Lung (tissue), 12 donors: ENCODE results near the gene GRAMD1A. TPM values are rescaled to one million over a fixed set of nuclear protein-coding genes. Genes with fewer than 3 reads are reported as not detected.

ENCODE experiments used
- ATAC-seq: fragments of 200-7000 bp; cut with Tn5 transposase; one replicate; pipeline ENCODE4 v1.9.1; 2020; ENCODE audit warnings: moderate number of reproducible peaks; ENCODE audit not compliant: insufficient read depth, low FRiP score
- DNase-seq, 3 donors: peaks; one replicate each; pipeline ENCODE4 v3.0.0-alpha.2; 2013 to 2017
- H3K27ac ChIP-seq, 2 donors: one replicate each; pipeline ENCODE4 v1.5.1; 2013; ENCODE audit warnings: mild to moderate bottlenecking in 2 of 2, moderate library complexity in 2 of 2, control low read depth in 1 of 2, inconsistent platforms in 1 of 2, low read depth in 1 of 2, low read length in 1 of 2
- H3K27me3 ChIP-seq, 3 donors: one replicate each; pipeline ENCODE4 v1.5.1; 2013; ENCODE audit warnings: low read length in 2 of 3; ENCODE audit not compliant: control insufficient read depth in 3 of 3, insufficient read depth in 3 of 3
- H3K36me3 ChIP-seq, 4 donors: one replicate each; pipeline ENCODE4 v1.5.1; 2013; ENCODE audit warnings: low read length in 4 of 4, mild to moderate bottlenecking in 1 of 4, moderate library complexity in 1 of 4; ENCODE audit not compliant: control insufficient read depth in 4 of 4, insufficient read depth in 4 of 4
- H3K4me1 ChIP-seq, 5 donors: one replicate each; pipeline ENCODE4 v1.5.1; 2013; ENCODE audit warnings: low read length in 5 of 5, mild to moderate bottlenecking in 2 of 5, moderate library complexity in 1 of 5; ENCODE audit not compliant: control insufficient read depth in 5 of 5, insufficient read depth in 5 of 5
- H3K4me3 ChIP-seq: one replicate; pipeline ENCODE4 v1.5.1; 2013; ENCODE audit warnings: mild to moderate bottlenecking, control low read depth, moderate library complexity
- H3K9ac ChIP-seq, 2 donors: one replicate each; pipeline ENCODE4 v1.5.1; 2013; ENCODE audit warnings: low read length in 2 of 2, control low read depth in 1 of 2; ENCODE audit not compliant: insufficient read depth in 1 of 2
- H3K9me3 ChIP-seq, 4 donors: one replicate each; pipeline ENCODE4 v1.5.1; 2013; ENCODE audit warnings: low read length in 3 of 4, mild to moderate bottlenecking in 1 of 4, moderate library complexity in 1 of 4; ENCODE audit not compliant: control insufficient read depth in 4 of 4, insufficient read depth in 3 of 4
- WGBS, 2 donors: extraction: QIAGEN DNeasy Blood & Tissue Kit; methylation state at CpG; one replicate each; pipeline ENCODE4 v1.1.7; 2013; 5-methylcytosine and 5-hydroxymethylcytosine counted together
- polyA plus RNA-seq, 2 donors: library from polyadenylated mRNA; stranded (reverse); fragments of 200-250 nt; gene quantifications; one replicate each; pipeline ENCODE4 v1.2.1, GENCODE V29; 2013
- total RNA-seq, 2 donors: library from RNA; depleted of rRNA in 1 of 2; stranded (reverse); fragments of >200 nt in 1 of 2; gene quantifications; one replicate each; pipeline ENCODE4 v1.2.1, GENCODE V29; 2014 to 2021
- TF ChIP-seq, protein P1 (sequence below): IDR thresholded peaks from 2 replicates; pipeline ENCODE4 v1.5.1; 2012; ENCODE audit warnings: mild to moderate bottlenecking; ENCODE audit errors: control extremely low read depth, extremely low read depth
- donor health status: control.
- donor health status: control.
- donor health status: Bipolar disorder and iron deficiency.
- donor health status: healthy.
- donor health status: DM: yes; HTN: yes; CAD: no.

Gene GRAMD1A
- total and polyA plus RNA-seq, 4 donors: 92.2 to 217 (median 133) TPM

DNA sequence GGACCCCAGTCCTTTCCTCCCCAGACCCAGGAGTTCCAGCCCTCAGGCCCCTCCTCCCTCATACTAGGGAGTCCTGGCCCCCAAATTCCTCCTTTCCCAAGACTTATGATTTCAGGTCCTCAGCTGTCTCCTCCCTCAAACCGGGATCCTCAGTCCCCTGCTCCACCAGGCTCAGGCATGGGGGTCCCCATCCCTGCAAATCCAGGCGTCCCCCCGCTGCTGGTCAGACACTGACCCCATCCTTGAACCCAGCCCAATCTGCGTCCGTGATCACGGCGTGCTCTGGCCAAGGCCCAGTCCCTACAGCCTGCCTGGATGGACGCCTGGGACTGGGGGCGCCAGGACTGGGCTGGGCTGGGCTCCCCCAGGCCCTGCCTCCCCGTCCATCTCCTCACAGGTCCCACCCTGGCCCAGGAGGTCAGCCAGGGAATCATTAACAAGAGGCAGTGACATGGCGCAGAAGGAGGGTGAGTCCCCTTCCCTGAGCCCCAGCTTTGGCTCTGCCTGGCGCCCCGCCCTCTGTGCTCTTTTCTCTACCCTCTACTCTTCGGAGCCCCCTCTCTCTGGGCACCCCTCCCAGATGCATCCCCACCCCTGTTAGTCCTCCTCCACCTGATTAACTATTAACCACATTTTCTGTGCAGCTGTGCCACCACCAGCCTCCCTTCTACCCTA is 42.1 kb downstream of the GRAMD1A start:
- H3K9ac ChIP-seq: peak overlapping the region in 1 of 2 donors; percentile 53
- no peaks in the 10 kb centered on the region for H3K27me3 ChIP-seq
- peaks cover 6 to 31% (median 18%) of the 10 kb centered on the region in 5 donors for H3K4me1 ChIP-seq
- no peaks in the 10 kb centered on the region for H3K9me3 ChIP-seq
- TF ChIP-seq, protein P1, sequence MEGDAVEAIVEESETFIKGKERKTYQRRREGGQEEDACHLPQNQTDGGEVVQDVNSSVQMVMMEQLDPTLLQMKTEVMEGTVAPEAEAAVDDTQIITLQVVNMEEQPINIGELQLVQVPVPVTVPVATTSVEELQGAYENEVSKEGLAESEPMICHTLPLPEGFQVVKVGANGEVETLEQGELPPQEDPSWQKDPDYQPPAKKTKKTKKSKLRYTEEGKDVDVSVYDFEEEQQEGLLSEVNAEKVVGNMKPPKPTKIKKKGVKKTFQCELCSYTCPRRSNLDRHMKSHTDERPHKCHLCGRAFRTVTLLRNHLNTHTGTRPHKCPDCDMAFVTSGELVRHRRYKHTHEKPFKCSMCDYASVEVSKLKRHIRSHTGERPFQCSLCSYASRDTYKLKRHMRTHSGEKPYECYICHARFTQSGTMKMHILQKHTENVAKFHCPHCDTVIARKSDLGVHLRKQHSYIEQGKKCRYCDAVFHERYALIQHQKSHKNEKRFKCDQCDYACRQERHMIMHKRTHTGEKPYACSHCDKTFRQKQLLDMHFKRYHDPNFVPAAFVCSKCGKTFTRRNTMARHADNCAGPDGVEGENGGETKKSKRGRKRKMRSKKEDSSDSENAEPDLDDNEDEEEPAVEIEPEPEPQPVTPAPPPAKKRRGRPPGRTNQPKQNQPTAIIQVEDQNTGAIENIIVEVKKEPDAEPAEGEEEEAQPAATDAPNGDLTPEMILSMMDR: no peak
- no peak for DNase-seq
- no peaks in the 10 kb centered on the region for H3K36me3 ChIP-seq
- peak overlapping the region in 1 of 2 donors; percentile 84 for H3K27ac ChIP-seq
- 65 to 86% methylated on average over 14 of the region's 14 CpGs for WGBS, 2 donors
- ATAC-seq: no peak
- H3K4me3 ChIP-seq: peak overlapping the region; percentile 27

DNA sequence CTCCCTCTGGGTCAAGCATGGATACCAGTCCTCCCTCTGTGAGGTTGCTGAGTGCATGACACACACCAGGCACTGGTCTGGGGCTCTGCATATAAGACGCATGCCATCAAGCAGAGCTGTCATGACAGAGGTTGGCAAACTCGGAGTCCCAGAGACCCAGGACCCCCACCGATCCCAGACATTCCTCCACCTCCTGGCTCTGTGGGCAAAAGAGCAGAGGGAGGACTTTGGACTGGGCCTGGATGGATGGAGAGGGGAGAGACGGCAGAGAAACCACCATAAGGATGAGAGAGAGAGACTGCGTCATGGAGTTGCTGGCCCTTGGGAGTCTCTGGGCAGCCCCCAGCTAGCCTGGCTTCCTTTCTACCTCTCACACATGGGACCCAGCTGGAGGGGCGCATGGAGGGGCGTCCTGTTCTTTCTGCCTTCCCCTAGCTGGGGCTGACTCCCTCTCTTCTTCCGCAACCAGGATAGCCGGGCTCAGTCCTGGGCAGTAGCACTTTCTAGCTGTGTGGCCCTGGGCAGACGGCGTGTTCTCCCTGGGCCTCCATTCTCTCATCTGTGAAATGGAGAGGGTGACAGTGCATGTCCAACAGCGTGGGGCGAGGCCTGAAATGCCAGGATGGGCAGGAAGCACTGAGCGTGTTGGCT is 43.0 kb downstream of the GRAMD1A start:
- ATAC-seq (no peak), DNase-seq (no peak)
- H3K27me3 ChIP-seq: no peaks in the 10 kb centered on the region
- H3K27ac ChIP-seq: no peak overlapping the region
- WGBS, 2 donors: 90 to 94% methylated on average over 14 of the region's 14 CpGs
- H3K36me3 ChIP-seq: no peaks in the 10 kb centered on the region
- no peak overlapping the region for H3K9ac ChIP-seq
- no peak overlapping the region for H3K4me3 ChIP-seq
- TF ChIP-seq, protein P1: no peak
- H3K9me3 ChIP-seq: no peaks in the 10 kb centered on the region
- H3K4me1 ChIP-seq: peaks cover 6 to 28% (median 18%) of the 10 kb centered on the region in 5 donors

DNA sequence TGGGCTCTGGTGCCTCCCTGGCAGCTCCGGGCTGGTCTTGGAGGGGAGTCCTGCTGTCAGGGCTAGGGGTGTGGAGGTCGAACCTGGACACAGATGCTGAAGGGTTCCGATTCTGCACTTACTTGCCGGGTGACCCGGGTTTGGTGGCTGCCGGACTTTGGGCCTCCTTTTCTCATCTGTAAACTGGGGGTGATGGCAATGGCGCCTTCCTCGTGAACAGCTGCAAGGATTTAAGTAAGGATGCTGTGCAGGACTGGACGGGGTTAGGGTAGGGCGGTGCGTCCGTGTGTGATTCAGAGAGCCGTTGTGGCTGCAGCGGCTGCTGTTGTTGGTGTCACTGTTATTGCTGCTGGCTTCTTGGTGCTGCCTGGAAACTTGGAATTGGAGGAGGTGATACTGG is 43.8 kb downstream of the GRAMD1A start:
- no peak for DNase-seq
- Histone ChIP-seq H3K27ac (no peak overlapping the region), H3K4me3 (no peak overlapping the region), H3K9me3 (no peaks in the 10 kb centered on the region), H3K4me1 (peaks cover 4 to 23% (median 18%) of the 10 kb centered on the region in 5 donors), H3K27me3 (no peaks in the 10 kb centered on the region), H3K9ac (no peak overlapping the region), H3K36me3 (no peaks in the 10 kb centered on the region)
- TF ChIP-seq, protein P1: no peak
- no peak for ATAC-seq
- 90 to 94% methylated on average over 14 of the region's 14 CpGs for WGBS, 2 donors
